IPS-20b (cell line): Measurements from ENCODE around the gene CDC20B.
"Not testable (repeated sequence)": the region's sequence is repeated elsewhere in the genome, so short reads cannot be mapped to it uniquely, and the experiment has no call there.

ENCODE experiments used
- H3K27ac ChIP-seq: one replicate; pipeline ENCODE4 v1.5.1; 2013; ENCODE audit warnings: low read length
- H3K27me3 ChIP-seq: 2 replicates; pipeline ENCODE4 v1.6.1; 2013; ENCODE audit warnings: mild to moderate bottlenecking, low read length, inconsistent platforms; ENCODE audit not compliant: insufficient read depth
- H3K36me3 ChIP-seq: 2 replicates; pipeline ENCODE4 v1.6.1; 2013; ENCODE audit warnings: low read depth, mild to moderate bottlenecking, inconsistent platforms, low read length, moderate library complexity; ENCODE audit not compliant: insufficient read depth
- H3K4me1 ChIP-seq: 2 replicates; pipeline ENCODE4 v1.6.1; 2013; ENCODE audit warnings: mild to moderate bottlenecking, control low read depth, inconsistent platforms, low read length, moderate library complexity; ENCODE audit not compliant: insufficient read depth
- H3K4me3 ChIP-seq: 2 replicates; pipeline ENCODE4 v1.5.1; 2013; ENCODE audit warnings: mild to moderate bottlenecking, low read length, inconsistent platforms
- H3K9ac ChIP-seq: 2 replicates; pipeline ENCODE4 v1.6.1; 2013; ENCODE audit warnings: low read depth, mild to moderate bottlenecking, inconsistent platforms, low read length, moderate library complexity
- H3K9me3 ChIP-seq: 2 replicates; pipeline ENCODE4 v1.6.1; 2013; ENCODE audit warnings: mild to moderate bottlenecking, low read depth, low read length, inconsistent platforms; ENCODE audit not compliant: insufficient read depth

CDC20B gene

GRCh38 chr5:55114061-55114460, 58.9 kb downstream of the CDC20B start:
- no peak overlapping the region for H3K27ac ChIP-seq
- no peak overlapping the region for H3K9ac ChIP-seq
- no peak overlapping the region for H3K4me3 ChIP-seq
- H3K9me3 ChIP-seq = no peaks in the 10 kb centered on the region
- peaks cover 5% of the 10 kb centered on the region; the same call in 1 of the 2 replicates for H3K4me1 ChIP-seq
- H3K36me3 ChIP-seq = no peaks in the 10 kb centered on the region
- no peaks in the 10 kb centered on the region for H3K27me3 ChIP-seq

- Histone ChIP-seq H3K27me3 (no peaks in the 10 kb centered on the region), H3K9me3 (no peaks in the 10 kb centered on the region), H3K4me1 (peaks cover 5% of the 10 kb centered on the region; the same call in 1 of the 2 replicates), H3K9ac (no peak overlapping the region), H3K4me3 (no peak overlapping the region), H3K27ac (no peak overlapping the region), H3K36me3 (no peaks in the 10 kb centered on the region)
Observed at GRCh38 chr5:55113327-55113726, 59.6 kb downstream of the CDC20B start.

- no peak overlapping the region for H3K4me3 ChIP-seq
- peaks cover 5% of the 10 kb centered on the region; the same call in 1 of the 2 replicates for H3K4me1 ChIP-seq
- no peaks in the 10 kb centered on the region for H3K36me3 ChIP-seq
- no peaks in the 10 kb centered on the region for H3K9me3 ChIP-seq
- no peak overlapping the region for H3K27ac ChIP-seq
- H3K9ac ChIP-seq = 0 out of 2 replicates have a peak overlapping the region, but pooled peaks have one; percentile 10
- H3K27me3 ChIP-seq = no peaks in the 10 kb centered on the region
Observed at GRCh38 chr5:55110217-55110616, 62.8 kb downstream of the CDC20B start.

GRCh38 chr5:55108661-55109060, 64.3 kb downstream of the CDC20B start:
- no peak overlapping the region for H3K4me3 ChIP-seq

GRCh38 chr5:55105976-55106375, 67.0 kb downstream of the CDC20B start:
- not testable (repeated sequence) for H3K27ac ChIP-seq, H3K4me1 ChIP-seq, H3K27me3 ChIP-seq, H3K4me3 ChIP-seq, H3K9ac ChIP-seq, H3K36me3 ChIP-seq, H3K9me3 ChIP-seq

More at GRCh38 chr5:55108661-55109060, 64.3 kb downstream of the CDC20B start:
- Histone ChIP-seq H3K9me3 (no peaks in the 10 kb centered on the region), H3K4me1 (peaks cover 5% of the 10 kb centered on the region; the same call in 1 of the 2 replicates), H3K36me3 (no peaks in the 10 kb centered on the region), H3K27me3 (no peaks in the 10 kb centered on the region), H3K27ac (no peak overlapping the region), H3K9ac (no peak overlapping the region)

GRCh38 chr5:55104946-55105701, 67.9 kb downstream of the CDC20B start:
- H3K36me3 ChIP-seq = no peaks in the 10 kb centered on the region
- no peaks in the 10 kb centered on the region for H3K27me3 ChIP-seq
- H3K4me1 ChIP-seq = peaks cover 4% of the 10 kb centered on the region; the same call in 1 of the 2 replicates
- H3K4me3 ChIP-seq = no peak overlapping the region
- no peak overlapping the region for H3K27ac ChIP-seq
- no peaks in the 10 kb centered on the region for H3K9me3 ChIP-seq
- H3K9ac ChIP-seq = no peak overlapping the region

- Histone ChIP-seq H3K27me3 (no peaks in the 10 kb centered on the region), H3K4me3 (no peak overlapping the region), H3K36me3 (no peaks in the 10 kb centered on the region), H3K9me3 (no peaks in the 10 kb centered on the region), H3K9ac (no peak overlapping the region), H3K27ac (no peak overlapping the region), H3K4me1 (no peaks in the 10 kb centered on the region)
Observed at GRCh38 chr5:55104036-55104772, 68.8 kb downstream of the CDC20B start.

GRCh38 chr5:55102348-55102747, 70.6 kb downstream of the CDC20B start, which contains the start of gene GZMA:
TSS of gene GZMA (plus strand) at chr5:55102646. CDS start at chr5:55102683, 37 bp downstream.
- no peaks in the 10 kb centered on the region for H3K4me1 ChIP-seq
- H3K27me3 ChIP-seq = no peaks in the 10 kb centered on the region
- H3K36me3 ChIP-seq = no peaks in the 10 kb centered on the region
- no peak within 1 kb of the TSS for H3K27ac ChIP-seq
- H3K9me3 ChIP-seq = no peaks in the 10 kb centered on the region
- H3K9ac ChIP-seq = no peak within 1 kb of the TSS
- H3K4me3 ChIP-seq = no peak within 1 kb of the TSS

GRCh38 chr5:55101556-55102276, 71.3 kb downstream of the CDC20B start:
- Histone ChIP-seq H3K4me1 (no peaks in the 10 kb centered on the region), H3K9me3 (no peaks in the 10 kb centered on the region), H3K27me3 (no peaks in the 10 kb centered on the region), H3K4me3 (no peak overlapping the region), H3K9ac (no peak overlapping the region), H3K36me3 (no peaks in the 10 kb centered on the region), H3K27ac (no peak overlapping the region)

- not testable (repeated sequence) for H3K9ac ChIP-seq, H3K9me3 ChIP-seq, H3K27me3 ChIP-seq, H3K4me3 ChIP-seq, H3K36me3 ChIP-seq, H3K27ac ChIP-seq, H3K4me1 ChIP-seq
Observed at GRCh38 chr5:55101148-55101547, 71.8 kb downstream of the CDC20B start.

GRCh38 chr5:55096861-55097260, 76.1 kb downstream of the CDC20B start:
- no peaks in the 10 kb centered on the region for H3K36me3 ChIP-seq
- no peak overlapping the region for H3K9ac ChIP-seq
- no peaks in the 10 kb centered on the region for H3K4me1 ChIP-seq
- no peaks in the 10 kb centered on the region for H3K9me3 ChIP-seq
- no peak overlapping the region for H3K27ac ChIP-seq
- H3K4me3 ChIP-seq = no peak overlapping the region
- no peaks in the 10 kb centered on the region for H3K27me3 ChIP-seq
